Activated T-helper 1 cell treated with anti-CD3 and anti-CD28 coated beads, Interleukin-12 subunit alpha, Interleukin-12 subunit beta, Interleukin-2, Interleukin-4 antibody, amounts not matched to agents 30 ng/mL and 10 ng/mL and 1 ng/mL, durations not matched to agents 14 hours and 24 hours and 36 hours (primary cell): ENCODE data around the gene RHNO1. TPM values are rescaled to one million over a fixed set of nuclear protein-coding genes. Genes with fewer than 3 reads are reported as not detected.
A peak's percentile ranks its signal among the peaks of the same experiment; 100 is the strongest.
"Not testable (repeated sequence)": the region's sequence is repeated elsewhere in the genome, so short reads cannot be mapped to it uniquely, and the experiment has no call there.

Experiments used
- DNase-seq: peaks from one replicate; pipeline ENCODE4 v3.0.0; 2021; ENCODE audit warnings: low spot score
- H3K27ac Mint-ChIP-seq: one replicate; pipeline ENCODE4 v1.8.0; 2021; ENCODE audit warnings: mild to moderate bottlenecking, mixed read lengths
- H3K27me3 Mint-ChIP-seq: one replicate; pipeline ENCODE4 v1.8.0; 2022; ENCODE audit warnings: mild to moderate bottlenecking, moderate library complexity, mixed read lengths; ENCODE audit not compliant: insufficient read depth
- H3K36me3 Mint-ChIP-seq: one replicate; pipeline ENCODE4 v1.8.0; 2021; ENCODE audit warnings: low read depth, mixed read lengths
- H3K4me1 Mint-ChIP-seq: one replicate; pipeline ENCODE4 v1.8.0; 2021; ENCODE audit warnings: low read depth, mixed read lengths
- H3K4me3 Mint-ChIP-seq: one replicate; pipeline ENCODE4 v1.8.0; 2021; ENCODE audit warnings: mild to moderate bottlenecking, moderate library complexity, mixed read lengths
- H3K9me3 Mint-ChIP-seq: one replicate; pipeline ENCODE4 v1.8.0; 2021; ENCODE audit warnings: mixed read lengths
- intact Hi-C: fragments of 100-400 bp; cut with micrococcal nuclease; formaldehyde crosslinking; loops from one replicate; pipeline ENCODE4 v1.15.1; 2024
- total RNA-seq: library from RNA; stranded (reverse); gene quantifications from 2 replicates; pipeline ENCODE4 v1.2.3, GENCODE V29; 2022

Gene RHNO1
- total RNA-seq, 1 donor from 2014 or later: 48.1 TPM

DNA sequence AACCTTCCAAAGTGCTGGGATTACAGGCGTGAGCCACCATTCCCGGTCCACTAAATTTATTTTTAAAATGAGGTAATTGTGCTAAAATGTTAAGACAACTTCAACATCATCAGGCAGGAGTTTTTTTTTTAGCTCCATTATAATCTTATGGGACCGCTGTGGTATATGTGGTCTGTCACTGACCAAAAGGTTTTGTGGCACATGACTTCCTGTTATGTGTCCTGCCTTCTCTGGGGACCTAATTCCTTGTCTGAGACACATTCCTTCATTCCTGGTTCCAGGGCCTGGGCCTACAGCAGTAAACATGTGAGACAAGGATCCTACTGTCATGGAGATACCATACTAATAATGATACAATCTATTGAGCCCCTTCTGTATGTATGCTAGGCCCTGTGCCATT, 25.1 kb upstream of the RHNO1 start:
- no peak for DNase-seq
- intact Hi-C loops: no loop called here
- Mint-ChIP-seq H3K27me3 (no peaks in the 10 kb centered on the region), H3K9me3 (no peaks in the 10 kb centered on the region), H3K4me3 (no peak overlapping the region), H3K27ac (no peak overlapping the region), H3K4me1 (no peaks in the 10 kb centered on the region), H3K36me3 (no peaks in the 10 kb centered on the region)

DNA sequence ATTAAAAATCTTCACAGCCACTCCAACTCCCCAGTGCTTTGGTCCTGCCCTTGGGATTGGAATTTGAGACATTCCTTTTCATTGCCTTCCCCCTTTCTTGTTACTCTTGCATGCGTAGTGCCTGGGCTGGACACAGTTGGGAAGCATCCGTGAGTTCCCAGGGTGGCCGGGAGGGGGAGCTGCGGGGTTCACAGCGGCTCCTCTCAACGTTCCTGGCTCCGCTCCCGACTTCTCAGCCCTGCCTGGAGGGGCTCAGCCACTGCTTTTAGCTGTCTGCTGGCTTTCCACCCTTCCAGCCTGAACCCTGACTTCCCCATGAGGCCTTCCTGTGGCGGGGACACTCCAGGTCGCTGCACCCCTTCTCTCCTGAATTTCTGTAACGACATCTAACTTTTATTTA, 23.4 kb upstream of the RHNO1 start:
- no peak overlapping the region for H3K27ac Mint-ChIP-seq
- H3K36me3 Mint-ChIP-seq: peaks cover 6% of the 10 kb centered on the region
- H3K27me3 Mint-ChIP-seq: no peaks in the 10 kb centered on the region
- no peaks in the 10 kb centered on the region for H3K4me1 Mint-ChIP-seq
- DNase-seq: peak; percentile 19
- H3K4me3 Mint-ChIP-seq: no peak overlapping the region
- intact Hi-C loops: loop anchor here (1.0 kb wide), 2 partner anchors 91 to 188 kb away; no protein-coding TSS in a partner anchor
- H3K9me3 Mint-ChIP-seq: no peaks in the 10 kb centered on the region

DNA sequence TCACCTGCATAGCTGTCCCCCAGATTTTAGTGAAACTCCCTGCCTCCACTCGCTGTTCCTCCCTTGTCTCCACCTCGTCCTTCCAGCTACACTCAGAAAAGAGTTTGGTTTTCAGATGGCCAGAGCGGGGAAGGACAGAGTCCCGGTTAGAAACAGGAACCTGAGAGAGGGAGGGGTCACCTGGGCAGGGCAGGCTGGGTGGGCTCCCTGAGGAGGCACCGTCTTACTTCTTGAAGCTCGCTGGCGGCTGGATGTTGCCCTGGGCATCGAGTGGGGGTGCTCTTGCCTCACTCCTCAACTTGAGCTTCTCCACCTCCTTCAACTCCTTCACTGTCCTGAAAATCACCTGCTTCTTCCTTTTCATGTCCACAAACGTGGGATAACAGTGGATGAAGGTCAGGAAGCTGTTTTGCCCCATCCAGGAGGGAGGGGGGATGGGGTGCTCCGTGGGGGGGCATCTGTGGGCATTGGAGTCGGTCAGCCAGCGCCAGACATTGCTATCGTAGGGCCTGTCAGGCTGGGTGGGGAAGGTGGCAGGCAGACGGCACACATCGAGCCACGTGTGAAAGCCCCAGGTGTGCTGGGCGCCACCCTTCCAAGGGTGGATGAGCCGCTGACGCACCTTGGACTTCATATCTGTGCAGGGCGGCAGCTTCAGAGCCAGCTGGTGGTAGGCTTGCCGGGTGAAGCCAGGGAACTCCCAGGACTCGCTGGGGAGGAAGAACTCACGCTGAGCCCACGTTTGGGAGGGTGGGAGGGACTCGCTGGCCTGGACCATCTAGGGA, 22.2 kb upstream of the RHNO1 start:
- Mint-ChIP-seq H3K4me3 (no peak overlapping the region), H3K27ac (no peak overlapping the region), H3K9me3 (no peaks in the 10 kb centered on the region), H3K36me3 (peaks cover 13% of the 10 kb centered on the region), H3K27me3 (no peaks in the 10 kb centered on the region), H3K4me1 (peaks cover 2% of the 10 kb centered on the region)
- intact Hi-C loops: no loop called here
- no peak for DNase-seq

DNA sequence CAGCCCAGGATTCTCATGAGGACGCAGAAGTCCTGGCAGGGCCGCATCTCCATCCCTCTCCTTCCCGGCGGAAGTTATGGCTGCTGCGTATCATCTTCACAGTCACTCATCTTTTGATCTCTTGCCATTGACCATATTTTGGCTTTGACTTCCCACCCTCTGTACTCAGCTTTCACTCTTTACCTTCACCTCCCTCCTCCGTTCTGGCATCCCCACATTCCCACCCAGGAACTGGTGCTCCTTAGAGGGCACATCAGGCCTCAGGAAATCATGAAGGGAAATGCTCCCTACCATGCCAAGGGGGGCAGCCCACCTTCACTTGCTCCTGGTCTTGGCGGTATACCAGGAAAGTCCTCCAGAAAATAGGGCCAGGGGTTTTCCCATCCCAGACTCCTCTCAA, 21.5 kb upstream of the RHNO1 start:
- peaks cover 20% of the 10 kb centered on the region for H3K36me3 Mint-ChIP-seq
- intact Hi-C loops: no loop called here
- no peaks in the 10 kb centered on the region for H3K27me3 Mint-ChIP-seq
- DNase-seq: no peak
- no peak overlapping the region for H3K27ac Mint-ChIP-seq
- no peak overlapping the region for H3K4me3 Mint-ChIP-seq
- H3K4me1 Mint-ChIP-seq: peaks cover 6% of the 10 kb centered on the region
- no peaks in the 10 kb centered on the region for H3K9me3 Mint-ChIP-seq

DNA sequence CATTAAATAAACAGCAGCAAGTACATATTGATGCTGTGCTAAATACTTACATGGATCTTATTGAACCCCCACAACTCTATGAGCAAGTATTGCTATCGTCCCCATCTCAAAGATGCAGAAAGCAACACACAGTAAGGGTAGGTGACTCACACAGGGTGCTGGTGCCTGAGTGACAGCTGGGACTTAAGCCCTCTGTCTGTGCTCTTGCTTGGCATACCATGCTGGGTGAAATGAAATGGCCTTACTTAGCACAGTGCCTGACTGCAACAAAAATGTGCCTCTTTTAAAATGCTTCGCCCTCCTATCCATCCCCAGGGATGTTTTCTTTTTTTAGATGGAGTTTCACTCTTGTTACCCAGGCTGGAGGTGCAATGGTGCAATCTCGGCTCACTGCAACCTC, 21.0 kb upstream of the RHNO1 start:
- no peak overlapping the region for H3K4me3 Mint-ChIP-seq
- peaks cover 20% of the 10 kb centered on the region for H3K36me3 Mint-ChIP-seq
- H3K27ac Mint-ChIP-seq: no peak overlapping the region

DNA sequence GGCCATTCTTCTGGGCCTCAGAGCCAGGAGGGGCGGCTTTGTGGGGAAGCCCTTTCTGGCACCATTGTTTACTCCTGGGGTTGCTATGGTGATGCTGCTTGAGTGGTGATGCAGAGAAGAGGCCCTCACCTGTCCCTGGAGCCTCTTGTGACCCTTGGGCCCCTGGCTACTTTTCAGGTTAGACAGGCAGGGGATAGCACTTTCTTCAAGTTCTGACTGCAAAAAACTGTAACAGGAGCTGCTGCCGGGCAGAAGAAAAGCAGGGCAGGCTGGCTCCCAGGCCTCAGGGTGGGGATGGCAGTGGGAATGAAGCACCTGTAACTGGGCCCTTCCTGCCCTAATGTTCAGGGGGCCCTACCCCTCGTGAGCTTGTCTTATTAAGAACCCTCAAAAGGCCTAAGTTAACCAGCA, 20.0 kb upstream of the RHNO1 start, which contains the start of gene TEX52:
TEX52 (minus strand) TSS at position 19 of the 411 bp plus-strand sequence; CDS start at position 6, 13 bp downstream.
- intact Hi-C loops: no loop called here
- DNase-seq: no peak
- Mint-ChIP-seq H3K36me3 (peaks cover 27% of the 10 kb centered on the region), H3K4me3 (no peak within 1 kb of the TSS), H3K4me1 (peaks cover 6% of the 10 kb centered on the region), H3K27me3 (no peaks in the 10 kb centered on the region), H3K9me3 (no peaks in the 10 kb centered on the region), H3K27ac (no peak within 1 kb of the TSS)

More for the DNA sequence above, 21.0 kb upstream of the RHNO1 start:
- Mint-ChIP-seq H3K27me3 (no peaks in the 10 kb centered on the region), H3K9me3 (no peaks in the 10 kb centered on the region), H3K4me1 (peaks cover 6% of the 10 kb centered on the region)
- no peak for DNase-seq
- intact Hi-C loops: no loop called here

DNA sequence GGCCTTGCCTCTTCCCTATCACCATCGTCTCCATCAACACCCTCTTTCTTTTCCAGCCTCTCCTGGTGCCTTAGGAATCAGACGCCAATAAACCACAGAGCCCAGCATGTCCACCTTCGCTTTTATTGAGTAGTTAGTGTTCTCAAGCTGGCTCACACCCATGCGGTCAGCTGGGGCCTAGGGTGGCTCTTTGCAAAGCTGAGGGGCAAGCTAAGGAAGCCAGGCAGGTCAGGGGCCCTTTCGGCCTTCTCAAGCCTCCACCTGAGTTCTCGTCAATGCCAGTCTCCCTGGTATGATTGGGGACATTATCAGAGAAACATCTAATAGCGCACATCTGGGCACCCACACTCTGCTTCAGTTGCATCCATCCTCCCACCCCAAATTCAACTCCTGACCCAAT, 19.4 kb upstream of the RHNO1 start:
- Mint-ChIP-seq H3K4me3 (no peak overlapping the region), H3K9me3 (no peaks in the 10 kb centered on the region), H3K27ac (no peak overlapping the region), H3K4me1 (peaks cover 6% of the 10 kb centered on the region), H3K36me3 (peaks cover 29% of the 10 kb centered on the region), H3K27me3 (no peaks in the 10 kb centered on the region)
- intact Hi-C loops: no loop called here
- DNase-seq: no peak

DNA sequence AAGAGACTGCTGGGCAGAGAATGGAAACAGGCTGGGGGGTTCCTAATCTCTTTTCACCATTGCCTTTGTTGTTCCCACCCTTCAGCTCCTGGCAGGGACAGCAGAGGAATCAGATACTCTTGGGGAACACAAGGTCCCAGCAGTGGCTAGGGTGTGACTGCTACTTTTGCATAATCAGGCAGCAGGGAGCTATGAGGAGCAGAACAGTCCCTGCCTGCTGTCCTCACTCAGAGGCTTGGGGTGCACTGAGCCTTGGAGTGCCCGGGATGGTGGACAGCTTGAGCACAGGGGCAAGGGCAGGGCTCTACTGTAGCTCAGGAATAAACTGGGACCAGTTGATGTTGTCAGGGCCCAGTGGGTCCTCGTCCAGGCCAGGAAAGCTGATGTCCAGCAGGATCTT, 18.7 kb upstream of the RHNO1 start:
- no peak overlapping the region for H3K4me3 Mint-ChIP-seq
- no peak overlapping the region for H3K27ac Mint-ChIP-seq
- peaks cover 35% of the 10 kb centered on the region for H3K36me3 Mint-ChIP-seq
- H3K27me3 Mint-ChIP-seq: no peaks in the 10 kb centered on the region
- intact Hi-C loops: no loop called here
- peaks cover 6% of the 10 kb centered on the region for H3K4me1 Mint-ChIP-seq
- no peak for DNase-seq
- no peaks in the 10 kb centered on the region for H3K9me3 Mint-ChIP-seq

DNA sequence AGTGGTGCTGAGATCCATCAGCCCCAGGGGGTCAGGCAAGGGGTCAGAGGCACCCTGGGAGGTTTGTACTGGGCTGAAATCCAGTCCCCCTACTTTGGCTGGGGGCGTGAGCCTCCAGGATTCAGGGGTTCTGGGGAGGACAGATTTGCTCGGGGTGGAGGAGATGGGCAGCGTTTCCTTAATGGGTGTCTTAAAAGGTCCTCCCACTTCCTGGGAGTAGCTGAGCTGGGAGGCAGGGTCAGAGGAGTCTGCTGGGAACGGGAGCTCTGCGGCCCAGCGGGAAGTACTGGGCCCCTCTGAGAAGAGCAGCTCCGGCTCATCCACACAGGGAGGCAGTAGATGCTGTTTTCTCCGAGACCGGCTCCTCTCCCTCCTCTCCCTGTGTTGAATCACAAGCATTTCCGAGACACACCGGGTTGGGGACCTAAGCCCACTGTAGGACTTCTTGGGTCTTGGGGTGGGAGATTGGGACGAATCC, 18.0 kb upstream of the RHNO1 start:
- H3K9me3 Mint-ChIP-seq: no peaks in the 10 kb centered on the region
- peaks cover 37% of the 10 kb centered on the region for H3K36me3 Mint-ChIP-seq
- no peaks in the 10 kb centered on the region for H3K27me3 Mint-ChIP-seq
- no peak overlapping the region for H3K27ac Mint-ChIP-seq
- peaks cover 6% of the 10 kb centered on the region for H3K4me1 Mint-ChIP-seq
- intact Hi-C loops: no loop called here
- no peak overlapping the region for H3K4me3 Mint-ChIP-seq
- no peak for DNase-seq

DNA sequence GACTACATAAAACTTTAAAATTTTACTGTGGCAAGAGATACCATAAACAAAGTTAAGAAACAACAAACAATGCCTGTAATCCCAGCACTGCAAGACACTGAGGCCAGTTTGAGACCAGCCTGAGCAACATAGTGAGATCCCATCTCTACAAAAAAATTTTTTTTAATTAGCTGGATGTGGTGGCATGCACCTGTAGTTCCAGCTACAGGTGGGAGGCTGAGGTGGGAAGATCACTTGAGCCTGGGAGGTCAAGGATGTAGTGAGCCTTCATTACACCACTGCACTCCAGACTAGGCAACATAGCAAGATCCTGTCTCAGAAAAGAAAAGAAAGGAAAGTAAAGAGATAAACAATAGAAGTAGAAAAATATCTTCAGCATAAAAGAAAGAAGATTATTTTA, 16.9 kb upstream of the RHNO1 start:
- Mint-ChIP-seq H3K27me3 (no peaks in the 10 kb centered on the region), H3K9me3 (no peaks in the 10 kb centered on the region), H3K4me1 (peaks cover 6% of the 10 kb centered on the region), H3K27ac (no peak overlapping the region), H3K36me3 (peaks cover 47% of the 10 kb centered on the region), H3K4me3 (no peak overlapping the region)
- intact Hi-C loops: no loop called here
- DNase-seq: no peak

DNA sequence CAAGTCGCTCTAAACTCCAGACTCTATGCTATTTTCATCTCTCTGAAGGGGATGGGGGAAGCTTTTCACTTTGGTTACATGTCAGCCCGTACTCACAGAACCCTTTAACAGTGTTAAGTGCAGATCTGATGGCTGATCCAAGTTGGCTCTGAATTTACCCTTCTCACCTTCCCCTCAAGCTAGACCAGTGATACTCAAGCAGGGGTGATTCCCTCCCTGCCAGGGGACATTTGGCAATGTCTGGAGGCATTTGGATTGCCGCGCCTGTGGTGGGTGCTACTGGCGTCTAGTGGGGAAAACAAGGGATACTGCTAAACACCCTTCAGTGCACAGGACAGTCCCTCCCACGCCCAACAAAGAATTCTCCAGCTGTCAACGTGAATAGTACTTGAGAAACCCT, 14.1 kb upstream of the RHNO1 start:
- H3K27me3 Mint-ChIP-seq: no peaks in the 10 kb centered on the region
- no peak for DNase-seq
- intact Hi-C loops: no loop called here
- no peaks in the 10 kb centered on the region for H3K9me3 Mint-ChIP-seq
- H3K4me1 Mint-ChIP-seq: peaks cover 15% of the 10 kb centered on the region
- peaks cover 57% of the 10 kb centered on the region for H3K36me3 Mint-ChIP-seq
- no peak overlapping the region for H3K4me3 Mint-ChIP-seq
- no peak overlapping the region for H3K27ac Mint-ChIP-seq

DNA sequence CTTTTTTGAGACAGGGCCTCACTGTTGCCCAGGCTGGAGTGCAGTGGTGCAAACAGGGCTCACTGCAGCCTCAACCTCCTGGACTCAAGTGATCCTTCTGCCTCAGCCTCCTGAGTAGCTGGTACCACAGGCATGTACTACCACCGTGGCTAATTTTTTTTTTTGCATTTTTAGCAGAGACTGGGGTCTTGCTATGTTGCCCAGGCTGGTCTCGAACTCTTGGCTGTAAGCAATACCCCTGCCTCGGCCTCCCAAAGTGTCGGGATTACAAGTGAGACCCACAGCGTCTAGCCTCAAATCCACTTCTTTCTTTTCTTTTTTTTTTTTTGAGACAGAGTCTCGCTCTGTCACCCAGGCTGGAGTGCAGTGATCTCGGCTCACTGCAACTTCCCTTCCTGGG, 13.6 kb upstream of the RHNO1 start:
- Mint-ChIP-seq H3K4me1 (peaks cover 19% of the 10 kb centered on the region), H3K36me3 (peaks cover 57% of the 10 kb centered on the region)
- H3K27me3 Mint-ChIP-seq, H3K4me3 Mint-ChIP-seq, DNase-seq, H3K27ac Mint-ChIP-seq, H3K9me3 Mint-ChIP-seq, intact Hi-C loops: not testable (repeated sequence)

DNA sequence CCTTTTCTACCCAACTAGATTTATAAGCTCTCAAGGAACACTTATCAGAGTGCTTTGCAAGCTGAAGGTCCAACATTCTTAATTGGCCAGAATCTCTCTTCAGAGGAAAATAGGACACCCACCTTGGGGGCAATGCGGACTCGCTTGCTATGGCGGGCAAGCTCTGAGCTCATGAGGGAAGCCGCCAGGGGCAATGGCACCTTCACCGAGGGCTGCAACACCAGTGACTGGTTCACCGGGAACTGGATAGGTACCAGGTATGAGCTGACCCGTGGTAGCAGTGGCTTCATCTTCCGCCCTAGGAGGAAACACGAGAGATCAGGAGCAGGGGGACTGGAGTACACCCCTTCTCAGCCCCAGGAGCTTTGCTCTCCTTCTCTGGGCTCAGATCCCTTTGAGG, 12.8 kb upstream of the RHNO1 start:
- Mint-ChIP-seq H3K4me3 (no peak overlapping the region), H3K27ac (no peak overlapping the region), H3K4me1 (peaks cover 27% of the 10 kb centered on the region), H3K27me3 (no peaks in the 10 kb centered on the region), H3K9me3 (no peaks in the 10 kb centered on the region), H3K36me3 (peaks cover 55% of the 10 kb centered on the region)
- no peak for DNase-seq
- intact Hi-C loops: no loop called here
